Keratinocyte (primary cell): Measurements from ENCODE around the gene GPR107. TPM values are rescaled to one million over a fixed set of nuclear protein-coding genes. Genes with fewer than 3 reads are reported as not detected.

Source experiments
- DNase-seq: peaks from one replicate; pipeline ENCODE4 v3.0.0-alpha.2; 2011; ENCODE audit warnings: low read depth, missing footprints, low spot score
- FAIRE-seq: peaks from 2 replicates; lab custom pipeline; 2011; peaks lifted over from hg19 to GRCh38; lab: Jason Lieb, UNC
- H2AFZ ChIP-seq: 2 replicates; pipeline ENCODE4 v1.6.0; 2012; ENCODE audit warnings: low read length, control low read depth, inconsistent platforms; ENCODE audit not compliant: control insufficient read depth
- H3K27ac ChIP-seq: 2 replicates; pipeline ENCODE4 v1.5.1; 2011; ENCODE audit warnings: low read length; ENCODE audit not compliant: control insufficient read depth, insufficient read depth
- H3K27me3 ChIP-seq: 3 replicates; pipeline ENCODE4 v1.6.0; 2011; ENCODE audit warnings: low read length; ENCODE audit not compliant: control insufficient read depth, insufficient read depth; ENCODE audit errors: extremely low read depth
- H3K36me3 ChIP-seq, 2 experiments: 2 replicates in 1 of 2; 3 replicates in 1 of 2; pipeline ENCODE4 v1.5.1; 2011; ENCODE audit warnings: low read length in 2 of 2, mild to moderate bottlenecking in 1 of 2; ENCODE audit not compliant: control insufficient read depth in 2 of 2, insufficient read depth in 2 of 2; ENCODE audit errors: extremely low read depth in 1 of 2
- H3K4me1 ChIP-seq: 3 replicates; pipeline ENCODE4 v1.5.1; 2011; ENCODE audit warnings: low read length; ENCODE audit not compliant: control insufficient read depth, insufficient read depth; ENCODE audit errors: extremely low read depth
- H3K4me2 ChIP-seq: 3 replicates; pipeline ENCODE4 v1.6.0; 2011; ENCODE audit warnings: low read depth, low read length; ENCODE audit not compliant: control insufficient read depth, insufficient read depth; ENCODE audit errors: extremely low read depth
- H3K4me3 ChIP-seq, 3 experiments: fragments of 200-600 bp in 1 of 3; sonication (generic) in 1 of 3; 2 replicates in 2 of 3; 3 replicates in 1 of 3; pipeline ENCODE4 v1.5.1; 2011 to 2016; ENCODE audit warnings: low read length in 3 of 3, mild to moderate bottlenecking in 3 of 3, control low read depth in 2 of 3, inconsistent platforms in 1 of 3, low read depth in 1 of 3, mixed read lengths in 1 of 3, mixed run types in 1 of 3, moderate library complexity in 1 of 3; ENCODE audit not compliant: control insufficient read depth in 2 of 3, insufficient read depth in 2 of 3; ENCODE audit errors: extremely low read depth in 1 of 3
- H3K79me2 ChIP-seq: 2 replicates; pipeline ENCODE4 v1.6.0; 2012; ENCODE audit warnings: low read length; ENCODE audit not compliant: control insufficient read depth, insufficient read depth
- H3K9ac ChIP-seq: 3 replicates; pipeline ENCODE4 v1.6.0; 2011; ENCODE audit warnings: low read length; ENCODE audit not compliant: control insufficient read depth, insufficient read depth; ENCODE audit errors: extremely low read depth
- H3K9me1 ChIP-seq: 3 replicates; pipeline ENCODE4 v1.6.0; 2011; ENCODE audit warnings: low read length; ENCODE audit not compliant: control insufficient read depth, insufficient read depth; ENCODE audit errors: extremely low read depth
- H3K9me3 ChIP-seq: 2 replicates; pipeline ENCODE4 v1.5.1; 2012; ENCODE audit warnings: low read depth, low read length; ENCODE audit not compliant: control insufficient read depth
- H4K20me1 ChIP-seq: 3 replicates; pipeline ENCODE4 v1.6.0; 2011; ENCODE audit warnings: low read length; ENCODE audit not compliant: control insufficient read depth, insufficient read depth; ENCODE audit errors: extremely low read depth
- EZH2 ChIP-seq: IDR thresholded peaks from one replicate; pipeline ENCODE4 v1.6.1; 2012; ENCODE audit warnings: inconsistent platforms, mild to moderate bottlenecking, low read length, moderate library complexity
- dilution Hi-C: fragments of 300-500 bp; cut with MboI; formaldehyde crosslinking; loops from one replicate; pipeline ENCODE4 v1.7.0; 2020; ENCODE audit warnings: low sequenced_read_pairs; ENCODE audit not compliant: extremely low pct_ligation_motif_present
- polyA plus RNA-seq, 5 experiments: library from polyadenylated mRNA; depleted of rRNA in 3 of 5; stranded (reverse) in 3 of 5; stranded (forward) in 1 of 5; unstranded in 1 of 5; fragments of >200 nt; gene quantifications; 1 replicate in 1 of 5; 2 replicates in 3 of 5; 3 replicates in 1 of 5; pipeline versions ENCODE4 v1.2.1 to v1.2.3, GENCODE V29; 2011 to 2012; ENCODE audit warnings: missing spikeins in 2 of 5, low read depth in 1 of 5, low replicate concordance in 1 of 5
- TF ChIP-seq, protein P1 (sequence below), 3 experiments: IDR thresholded peaks in 1 of 3; conservative IDR thresholded peaks in 1 of 3; optimal IDR thresholded peaks in 1 of 3; 2 replicates in 2 of 3; 3 replicates in 1 of 3; pipeline versions ENCODE3 to v1.5.1; 2011; ENCODE audit warnings: low read length in 3 of 3, mild to moderate bottlenecking in 3 of 3, moderate library complexity in 2 of 3, control low read depth in 1 of 3, inconsistent platforms in 1 of 3; ENCODE audit not compliant: insufficient read depth in 2 of 3; ENCODE audit errors: extremely low read depth in 1 of 3

Gene GPR107
- polyA plus RNA-seq, 1 donor (not counting 4 experiments of a cell fraction or from before 2014, with no cell fraction given): 27.3 TPM

GRCh38 chr9:130120299-130120587, 66.5 kb downstream of the GPR107 start:
- Histone ChIP-seq H3K9me1 (peaks cover 4% of the 10 kb centered on the region), H3K9ac (no peak overlapping the region), H3K79me2 (no peaks in the 10 kb centered on the region), H2AFZ (no peak overlapping the region), H3K4me1 (peaks cover 18% of the 10 kb centered on the region), H4K20me1 (no peaks in the 10 kb centered on the region), H3K4me2 (no peak overlapping the region), H3K9me3 (no peaks in the 10 kb centered on the region), H3K27me3 (no peaks in the 10 kb centered on the region), H3K27ac (no peak overlapping the region), H3K36me3 (peaks cover 8 to 9% of the 10 kb centered on the region in 2 experiments), H3K4me3 (no peak overlapping the region)
- dilution Hi-C loops: no loop called here
- TF ChIP-seq EZH2: no peak
- TF ChIP-seq, protein P1, sequence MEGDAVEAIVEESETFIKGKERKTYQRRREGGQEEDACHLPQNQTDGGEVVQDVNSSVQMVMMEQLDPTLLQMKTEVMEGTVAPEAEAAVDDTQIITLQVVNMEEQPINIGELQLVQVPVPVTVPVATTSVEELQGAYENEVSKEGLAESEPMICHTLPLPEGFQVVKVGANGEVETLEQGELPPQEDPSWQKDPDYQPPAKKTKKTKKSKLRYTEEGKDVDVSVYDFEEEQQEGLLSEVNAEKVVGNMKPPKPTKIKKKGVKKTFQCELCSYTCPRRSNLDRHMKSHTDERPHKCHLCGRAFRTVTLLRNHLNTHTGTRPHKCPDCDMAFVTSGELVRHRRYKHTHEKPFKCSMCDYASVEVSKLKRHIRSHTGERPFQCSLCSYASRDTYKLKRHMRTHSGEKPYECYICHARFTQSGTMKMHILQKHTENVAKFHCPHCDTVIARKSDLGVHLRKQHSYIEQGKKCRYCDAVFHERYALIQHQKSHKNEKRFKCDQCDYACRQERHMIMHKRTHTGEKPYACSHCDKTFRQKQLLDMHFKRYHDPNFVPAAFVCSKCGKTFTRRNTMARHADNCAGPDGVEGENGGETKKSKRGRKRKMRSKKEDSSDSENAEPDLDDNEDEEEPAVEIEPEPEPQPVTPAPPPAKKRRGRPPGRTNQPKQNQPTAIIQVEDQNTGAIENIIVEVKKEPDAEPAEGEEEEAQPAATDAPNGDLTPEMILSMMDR (optimal IDR thresholded peaks at IDR 0.05 in 1 of 3, IDR thresholded peaks at IDR 0.05 in 1 of 3, conservative IDR thresholded peaks at IDR 0.05 in 1 of 3; ENCODE audit: extremely low read depth in 1 of 3, insufficient read depth in 2 of 3, low read length in 3 of 3): no peak
- DNase-seq: no peak
- FAIRE-seq: no peak

GRCh38 chr9:130120832-130121231, 67.1 kb downstream of the GPR107 start:
- no peak overlapping the region for H2AFZ ChIP-seq
- H3K4me3 ChIP-seq: no peak overlapping the region
- TF ChIP-seq EZH2: no peak
- TF ChIP-seq, protein P1 (optimal IDR thresholded peaks at IDR 0.05 in 1 of 3, IDR thresholded peaks at IDR 0.05 in 1 of 3, conservative IDR thresholded peaks at IDR 0.05 in 1 of 3; ENCODE audit: extremely low read depth in 1 of 3, insufficient read depth in 2 of 3, low read length in 3 of 3): no peak
- H3K27ac ChIP-seq: no peak overlapping the region
- no peak overlapping the region for H3K9ac ChIP-seq
- dilution Hi-C loops: no loop called here
- H3K9me3 ChIP-seq: no peaks in the 10 kb centered on the region
- H3K4me1 ChIP-seq: peaks cover 18% of the 10 kb centered on the region
- no peak overlapping the region for H3K4me2 ChIP-seq
- no peaks in the 10 kb centered on the region for H4K20me1 ChIP-seq
- DNase-seq (no peak), FAIRE-seq (no peak)
- peaks cover 4% of the 10 kb centered on the region for H3K9me1 ChIP-seq
- H3K27me3 ChIP-seq: no peaks in the 10 kb centered on the region
- peaks cover 8 to 9% of the 10 kb centered on the region in 2 experiments for H3K36me3 ChIP-seq
- H3K79me2 ChIP-seq: no peaks in the 10 kb centered on the region
